ENCODE measurements around the gene UPP2. TPM values are rescaled to one million over a fixed set of nuclear protein-coding genes. Genes with fewer than 3 reads are reported as not detected.

The UPP2 gene
- total RNA-seq, 1 experiment from 2014 or later, result not detected

GRCh38 chr2:158143703-158144360 is 42.2 kb downstream of the UPP2 start:
- no peaks in the 10 kb centered on the region for H3K27me3 ChIP-seq (ENCODE audit: insufficient read depth, low read depth)
- ChIA-PET POLR2A (ENCODE audit: unreplicated experiment) (no interaction called here), CTCF (no interaction called here)
- no peaks in the 10 kb centered on the region for H3K9me2 ChIP-seq (ENCODE audit: insufficient read depth)
- H2AFZ ChIP-seq, result no peak overlapping the region
- no peak overlapping the region for H3K27ac ChIP-seq
- no peak overlapping the region for H3K4me3 ChIP-seq
- no peak for TF ChIP-seq CTCF (conservative IDR thresholded peaks at IDR 0.05)
- no peak for TF ChIP-seq EZH2 (IDR thresholded peaks at IDR 0.05; ENCODE audit: low read depth)
- H3K9me3 ChIP-seq (ENCODE audit: insufficient read depth, low read depth), result no peaks in the 10 kb centered on the region
- no peaks in the 10 kb centered on the region for H3K36me3 ChIP-seq (ENCODE audit: low read depth)
- no peaks in the 10 kb centered on the region for H3F3A ChIP-seq (ENCODE audit: insufficient read depth, low read depth)
- H3K4me1 ChIP-seq (replicated peaks; ENCODE audit: insufficient read depth), result no peaks in the 10 kb centered on the region
- no peak for DNase-seq
- no peaks in the 10 kb centered on the region for H4K20me1 ChIP-seq (ENCODE audit: insufficient read depth)
- no TSS peak for BruUV-seq (replicated peaks)
- no peaks in the 10 kb centered on the region for H3K79me2 ChIP-seq (ENCODE audit: low read depth)
- intact Hi-C loops (cut with micrococcal nuclease; ENCODE audit: unreplicated experiment), result no loop called here
- no peak overlapping the region for H3K4me2 ChIP-seq

GRCh38 chr2:158144914-158145625 is 43.4 kb downstream of the UPP2 start:
- POLR2A ChIA-PET (ENCODE audit: unreplicated experiment), result no interaction called here
- Histone ChIP-seq H3K9me2 (ENCODE audit: insufficient read depth) (no peaks in the 10 kb centered on the region), H3K79me2 (ENCODE audit: low read depth) (no peaks in the 10 kb centered on the region), H3K4me2 (no peak overlapping the region), H4K20me1 (ENCODE audit: insufficient read depth) (no peaks in the 10 kb centered on the region), H3K27me3 (ENCODE audit: insufficient read depth, low read depth) (no peaks in the 10 kb centered on the region), H3K9me3 (ENCODE audit: insufficient read depth, low read depth) (no peaks in the 10 kb centered on the region), H2AFZ (no peak overlapping the region), H3F3A (ENCODE audit: insufficient read depth, low read depth) (no peaks in the 10 kb centered on the region), H3K36me3 (ENCODE audit: low read depth) (no peaks in the 10 kb centered on the region), H3K27ac (no peak overlapping the region), H3K4me3 (no peak overlapping the region), H3K4me1 (replicated peaks; ENCODE audit: insufficient read depth) (no peaks in the 10 kb centered on the region)
- DNase-seq, result no peak
- TF ChIP-seq EZH2 (IDR thresholded peaks at IDR 0.05; ENCODE audit: low read depth), result no peak
- no peak for TF ChIP-seq CTCF (conservative IDR thresholded peaks at IDR 0.05)
- BruUV-seq (replicated peaks), result no TSS peak
- intact Hi-C loops (cut with micrococcal nuclease; ENCODE audit: unreplicated experiment), result no loop called here
- CTCF ChIA-PET, result no interaction called here

- H3K27me3 ChIP-seq (ENCODE audit: insufficient read depth, low read depth), result no peaks in the 10 kb centered on the region
- intact Hi-C loops (cut with micrococcal nuclease; ENCODE audit: unreplicated experiment), result no loop called here
- POLR2A ChIA-PET (ENCODE audit: unreplicated experiment), result no interaction called here
Measured at GRCh38 chr2:158153270-158154015, 51.8 kb downstream of the UPP2 start.

More at GRCh38 chr2:158153270-158154015, 51.8 kb downstream of the UPP2 start:
- H3K4me3 ChIP-seq, result no peak overlapping the region
- no TSS peak for BruUV-seq (replicated peaks)
- H2AFZ ChIP-seq, result no peak overlapping the region
- no peak overlapping the region for H3K27ac ChIP-seq
- no peaks in the 10 kb centered on the region for H4K20me1 ChIP-seq (ENCODE audit: insufficient read depth)
- H3K36me3 ChIP-seq (ENCODE audit: low read depth), result no peaks in the 10 kb centered on the region
- no peaks in the 10 kb centered on the region for H3F3A ChIP-seq (ENCODE audit: insufficient read depth, low read depth)
- no peaks in the 10 kb centered on the region for H3K79me2 ChIP-seq (ENCODE audit: low read depth)
- CTCF ChIA-PET, result no interaction called here
- no peak for DNase-seq
- TF ChIP-seq CTCF (conservative IDR thresholded peaks at IDR 0.05) (no peak), EZH2 (IDR thresholded peaks at IDR 0.05; ENCODE audit: low read depth) (no peak)
- no peak overlapping the region for H3K4me2 ChIP-seq
- no peaks in the 10 kb centered on the region for H3K9me2 ChIP-seq (ENCODE audit: insufficient read depth)
- no peaks in the 10 kb centered on the region for H3K4me1 ChIP-seq (replicated peaks; ENCODE audit: insufficient read depth)
- no peaks in the 10 kb centered on the region for H3K9me3 ChIP-seq (ENCODE audit: insufficient read depth, low read depth)
